HG02970 (cell line): ENCODE results near the gene SHISAL1.

ENCODE experiments used
- ATAC-seq: cut with Tn5 transposase; IDR thresholded peaks from one replicate; pipeline ENCODE4 v1.9.1; 2021; ENCODE audit warnings: mild to moderate bottlenecking, moderate library complexity, moderate number of reproducible peaks; ENCODE audit not compliant: unreplicated experiment, low FRiP score

The SHISAL1 gene

DNA sequence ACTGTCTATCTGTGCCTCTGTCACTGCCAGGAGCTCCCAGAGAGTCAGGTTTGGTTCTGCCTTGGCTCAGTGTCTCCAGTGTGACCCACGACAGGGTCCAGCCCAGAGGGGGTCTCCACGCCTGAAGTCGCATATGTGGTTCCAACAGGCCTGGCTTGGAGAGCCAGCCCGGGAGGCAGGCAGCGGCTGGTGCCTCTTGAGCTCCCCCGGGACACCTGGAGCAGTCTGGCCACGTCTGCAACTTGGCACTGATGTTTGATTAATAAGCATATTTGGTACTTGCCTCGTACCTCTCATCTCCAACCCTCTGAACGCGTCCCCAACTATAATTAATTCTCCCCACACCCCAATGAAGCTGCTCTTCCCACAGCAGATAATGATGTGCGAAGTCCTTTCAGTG, 31.7 kb upstream of the SHISAL1 start:
- no peak for ATAC-seq

DNA sequence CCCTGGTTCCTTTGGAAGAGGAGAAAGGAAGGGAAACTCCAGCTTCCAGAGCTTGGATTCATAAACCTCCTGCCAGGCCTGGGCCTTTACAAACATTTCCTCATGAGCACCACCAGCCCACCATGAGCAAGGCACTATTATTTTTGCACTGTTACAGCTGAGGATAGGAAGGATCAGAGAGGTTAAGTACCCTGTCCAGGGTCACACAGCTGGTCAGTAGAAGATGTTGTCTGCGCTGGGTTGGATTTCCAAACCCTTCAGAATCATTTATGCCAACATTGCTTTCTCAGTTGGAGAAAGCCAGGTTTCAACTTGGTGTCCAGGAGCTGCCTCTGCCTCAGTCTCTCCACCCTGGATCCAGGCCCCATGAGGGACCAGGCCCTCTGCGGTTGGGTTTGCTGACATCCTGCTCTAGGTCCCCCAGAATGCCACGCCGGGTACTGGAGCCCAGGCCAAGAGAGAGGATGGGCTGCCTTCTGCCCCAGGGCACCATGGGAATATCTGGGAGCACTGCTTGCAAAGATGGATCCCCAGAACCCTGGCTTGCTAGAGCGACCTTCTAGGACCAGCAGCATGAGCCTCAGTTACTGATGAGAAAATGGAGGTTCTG, 29.7 kb upstream of the SHISAL1 start:
- no peak for ATAC-seq

GRCh38 chr22:44341431-44342346, 28.9 kb upstream of the SHISAL1 start:
- ATAC-seq, result no peak

- ATAC-seq, result no peak
These were observed 27.8 kb upstream of the SHISAL1 start for GRCh38 chr22:44340271-44341239.

GRCh38 chr22:44338906-44339305, 26.2 kb upstream of the SHISAL1 start:
- no peak for ATAC-seq

DNA sequence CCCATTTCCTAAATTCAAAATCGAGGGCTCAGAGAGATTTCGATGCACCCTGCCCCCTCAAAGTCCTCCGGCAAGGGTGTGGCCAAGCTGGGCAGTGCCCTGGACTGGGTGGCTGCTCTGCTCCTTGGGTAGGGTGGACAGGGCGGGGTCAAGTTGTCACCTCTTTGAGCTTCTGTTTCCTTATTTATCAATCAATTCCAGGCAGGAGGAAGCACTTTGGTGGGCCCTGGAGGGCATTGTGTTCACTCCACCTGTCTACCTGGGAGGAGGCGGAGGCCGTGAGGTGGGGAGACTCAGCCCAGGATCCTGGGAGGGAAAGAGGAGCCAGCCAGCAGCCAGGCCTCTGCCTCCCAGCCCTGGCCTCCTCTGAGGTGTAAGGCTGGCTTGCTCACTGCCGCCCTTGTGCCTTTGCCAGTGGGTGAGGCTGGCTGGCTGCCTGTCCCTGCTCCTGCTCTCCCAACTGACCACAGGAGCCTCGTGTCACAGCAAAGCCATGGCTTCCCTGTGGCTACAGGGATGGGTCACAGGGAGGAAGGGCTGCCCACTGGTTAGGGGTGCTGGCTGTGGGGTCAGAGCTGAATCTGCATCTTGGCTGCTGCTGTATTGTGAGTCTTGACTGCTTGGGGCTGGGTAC, 25.5 kb upstream of the SHISAL1 start:
- ATAC-seq, result no peak

- no peak for ATAC-seq
These were observed 24.9 kb upstream of the SHISAL1 start for GRCh38 chr22:44337678-44338004.

DNA sequence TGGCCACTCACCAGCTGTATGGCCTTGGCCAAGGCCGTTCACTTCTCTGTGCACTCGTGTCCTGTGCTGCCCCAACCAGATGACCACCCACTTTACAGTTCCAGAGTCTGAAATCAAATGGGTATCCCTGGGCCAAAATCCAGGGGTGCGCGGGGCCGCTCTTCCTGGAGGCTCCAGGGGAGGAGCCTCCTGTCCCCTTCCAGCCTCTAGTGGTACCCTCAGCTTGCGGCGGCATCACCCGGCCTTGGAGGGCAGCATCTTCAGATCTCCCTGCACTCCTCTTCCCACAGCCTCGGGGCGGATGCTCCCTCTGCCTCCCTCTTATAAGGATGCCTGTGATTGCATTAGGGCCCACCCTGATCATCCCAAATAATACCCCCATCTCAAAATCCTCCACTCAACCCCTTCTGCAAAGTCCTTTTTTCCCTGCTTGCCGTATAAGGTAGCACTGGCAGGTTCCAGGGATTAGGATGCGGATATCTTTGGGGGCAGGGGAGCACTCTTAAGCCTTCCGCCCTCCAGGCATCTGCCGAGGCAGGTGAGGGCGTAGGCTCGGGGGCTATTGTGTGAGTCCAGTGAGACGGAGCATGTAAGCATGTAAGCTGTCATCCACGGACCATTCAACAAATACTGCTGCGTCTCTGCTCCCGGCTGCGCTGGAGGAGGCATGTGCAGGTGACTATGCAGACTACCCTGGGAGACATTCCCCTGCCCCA, 24.4 kb upstream of the SHISAL1 start:
- no peak for ATAC-seq

GRCh38 chr22:44335903-44336803, 23.4 kb upstream of the SHISAL1 start:
- ATAC-seq, result no peak

GRCh38 chr22:44335066-44335839, 22.5 kb upstream of the SHISAL1 start:
- ATAC-seq, result no peak

DNA sequence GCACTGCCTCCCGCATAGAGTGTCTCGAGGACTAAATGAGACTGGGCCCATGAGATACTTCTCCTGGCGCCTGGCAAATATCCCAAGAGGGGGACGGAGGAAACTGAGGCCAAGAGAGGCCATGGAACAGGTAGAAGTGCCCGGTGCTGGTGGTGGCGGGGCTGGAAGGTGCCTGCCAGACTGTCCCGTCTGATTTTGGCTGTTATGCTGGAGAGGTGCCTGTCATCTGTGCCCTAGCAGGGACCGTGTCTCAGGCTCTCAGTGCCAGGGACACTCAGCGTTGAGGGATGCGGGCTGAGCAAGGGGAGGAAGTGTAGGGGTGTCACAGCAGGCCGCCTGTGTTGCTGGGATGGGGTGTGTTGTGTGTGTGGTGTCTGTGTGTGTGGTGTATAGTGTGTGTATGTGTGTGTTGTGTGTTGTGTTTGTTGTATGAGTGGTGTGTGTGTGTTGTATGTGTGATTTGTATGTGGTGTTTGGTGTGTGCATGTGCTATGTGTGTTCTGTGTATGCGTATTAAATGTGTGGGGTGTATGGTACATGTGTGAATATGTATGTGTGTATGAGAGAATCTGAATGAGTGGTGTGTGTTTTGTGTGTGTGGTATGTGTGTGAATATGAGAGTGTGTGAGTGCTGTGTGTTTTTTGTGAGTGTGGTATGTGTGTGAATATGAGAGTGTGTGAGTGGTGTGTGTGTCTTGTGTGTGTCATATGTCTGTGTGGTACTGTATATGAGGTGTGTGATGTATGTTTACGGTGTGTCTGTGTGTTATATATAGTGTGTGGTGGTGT, 21.3 kb upstream of the SHISAL1 start:
- ATAC-seq, result no peak

DNA sequence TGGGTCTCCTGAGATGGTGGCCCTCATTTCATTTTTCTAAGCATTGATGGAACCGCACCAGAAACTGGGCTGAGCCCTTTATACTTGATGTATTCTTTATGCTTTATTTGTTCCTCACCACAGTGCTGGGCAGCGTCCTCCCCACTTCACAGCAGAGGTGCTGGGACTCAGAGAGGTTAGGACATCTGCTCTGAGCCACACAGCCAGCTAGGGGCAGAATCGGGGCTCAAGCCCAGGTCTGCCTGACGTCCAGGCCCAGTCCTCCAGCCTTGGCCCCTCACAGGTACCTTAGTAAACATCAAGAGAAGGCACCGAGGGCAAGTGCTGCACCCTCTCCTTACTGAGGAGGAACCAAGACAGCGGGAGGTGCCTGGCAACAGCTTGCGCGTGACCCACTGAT, 20.2 kb upstream of the SHISAL1 start:
- ATAC-seq, result no peak

GRCh38 chr22:44331881-44332714, 19.3 kb upstream of the SHISAL1 start:
- ATAC-seq, result no peak

DNA sequence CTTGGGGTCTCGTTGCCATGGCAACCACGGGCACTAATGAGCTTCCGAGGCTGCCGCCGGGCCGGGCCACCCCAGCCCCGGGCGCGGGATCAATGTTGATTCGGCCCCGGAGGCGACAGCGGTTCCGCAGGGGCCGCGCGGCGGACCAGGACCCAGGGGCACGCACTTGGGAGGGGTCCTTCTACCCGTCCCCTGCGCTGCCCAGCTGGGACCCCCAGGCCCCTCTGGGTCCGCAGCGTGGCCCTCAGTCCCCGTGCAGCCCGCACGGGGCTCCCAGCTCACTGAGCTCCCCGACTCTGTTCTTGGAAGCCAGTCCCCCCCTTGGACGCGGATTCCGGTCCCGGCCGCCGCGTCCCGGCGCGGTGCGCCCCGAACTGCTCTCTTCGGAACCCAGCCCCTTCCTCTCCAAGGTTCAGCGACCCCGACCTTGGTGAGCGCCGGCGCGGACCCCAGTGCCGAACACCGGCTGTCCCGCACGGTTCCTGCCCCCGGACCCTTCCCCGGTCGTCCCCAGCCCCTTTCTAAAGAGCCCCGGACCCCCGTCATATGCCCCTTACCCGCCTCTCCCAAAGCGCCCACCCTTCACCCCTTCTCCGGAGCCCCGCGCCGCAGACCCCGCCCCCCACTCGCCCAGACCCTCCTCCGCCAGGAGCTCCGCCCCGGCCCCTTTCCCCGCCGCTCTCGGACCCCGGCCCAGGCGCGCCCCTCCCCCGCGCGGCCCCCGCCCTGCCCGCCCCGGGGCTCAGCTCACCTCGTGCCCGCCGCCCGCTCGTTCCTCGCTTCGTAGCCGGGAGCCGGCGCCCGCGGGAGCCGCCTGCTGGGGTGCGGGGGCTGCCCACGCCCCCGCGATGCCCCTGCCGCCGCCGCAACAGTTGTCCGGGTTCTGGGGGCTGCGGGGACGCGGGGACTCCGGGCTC, 18.3 kb upstream of the SHISAL1 start:
- no peak for ATAC-seq

GRCh38 chr22:44330188-44330743, 17.5 kb upstream of the SHISAL1 start:
- ATAC-seq, result no peak
